GM19023 (cell line): ENCODE measurements around the gene MPP4.

Source experiments
- ATAC-seq: cut with Tn5 transposase; IDR thresholded peaks from one replicate; pipeline ENCODE4 v1.9.1; 2021; ENCODE audit warnings: mild to moderate bottlenecking, moderate library complexity; ENCODE audit not compliant: unreplicated experiment

The MPP4 gene, protein sequence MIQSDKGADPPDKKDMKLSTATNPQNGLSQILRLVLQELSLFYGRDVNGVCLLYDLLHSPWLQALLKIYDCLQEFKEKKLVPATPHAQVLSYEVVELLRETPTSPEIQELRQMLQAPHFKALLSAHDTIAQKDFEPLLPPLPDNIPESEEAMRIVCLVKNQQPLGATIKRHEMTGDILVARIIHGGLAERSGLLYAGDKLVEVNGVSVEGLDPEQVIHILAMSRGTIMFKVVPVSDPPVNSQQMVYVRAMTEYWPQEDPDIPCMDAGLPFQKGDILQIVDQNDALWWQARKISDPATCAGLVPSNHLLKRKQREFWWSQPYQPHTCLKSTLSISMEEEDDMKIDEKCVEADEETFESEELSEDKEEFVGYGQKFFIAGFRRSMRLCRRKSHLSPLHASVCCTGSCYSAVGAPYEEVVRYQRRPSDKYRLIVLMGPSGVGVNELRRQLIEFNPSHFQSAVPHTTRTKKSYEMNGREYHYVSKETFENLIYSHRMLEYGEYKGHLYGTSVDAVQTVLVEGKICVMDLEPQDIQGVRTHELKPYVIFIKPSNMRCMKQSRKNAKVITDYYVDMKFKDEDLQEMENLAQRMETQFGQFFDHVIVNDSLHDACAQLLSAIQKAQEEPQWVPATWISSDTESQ

DNA sequence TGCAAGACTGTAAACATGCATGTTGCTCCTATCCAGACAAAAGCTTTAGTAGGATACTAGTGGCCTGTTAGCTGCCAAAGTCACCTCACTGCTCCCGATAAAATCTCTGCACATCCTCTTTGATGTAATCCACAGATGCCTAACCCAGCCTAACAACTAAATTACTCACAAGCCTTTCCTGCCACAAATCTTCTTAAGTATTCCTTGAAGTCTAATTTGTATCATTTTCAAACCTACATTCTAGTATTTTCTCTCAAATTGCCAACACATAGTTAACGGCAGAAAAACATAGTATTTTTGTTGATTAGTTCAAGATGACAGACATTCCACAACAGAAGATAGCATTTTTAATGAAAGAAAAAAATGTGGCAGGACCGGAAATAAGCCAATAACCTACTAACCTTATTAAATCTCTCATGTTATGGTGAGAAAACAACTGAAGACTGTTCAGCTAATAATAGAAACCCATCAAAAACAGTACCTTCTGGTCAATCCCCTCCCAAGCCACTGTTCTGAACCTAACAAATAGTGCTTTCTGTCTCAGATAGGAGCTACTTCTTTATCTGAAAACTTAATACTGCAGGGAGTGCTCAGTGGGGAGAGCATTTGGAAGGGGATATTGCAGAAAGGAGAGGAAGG is at the start of gene MPP4:
Gene MPP4 (minus strand): TSS at position 57 of the 639 bp plus-strand sequence. CDS start 4,690 bp downstream, outside the sequence.
- no peak for ATAC-seq

DNA sequence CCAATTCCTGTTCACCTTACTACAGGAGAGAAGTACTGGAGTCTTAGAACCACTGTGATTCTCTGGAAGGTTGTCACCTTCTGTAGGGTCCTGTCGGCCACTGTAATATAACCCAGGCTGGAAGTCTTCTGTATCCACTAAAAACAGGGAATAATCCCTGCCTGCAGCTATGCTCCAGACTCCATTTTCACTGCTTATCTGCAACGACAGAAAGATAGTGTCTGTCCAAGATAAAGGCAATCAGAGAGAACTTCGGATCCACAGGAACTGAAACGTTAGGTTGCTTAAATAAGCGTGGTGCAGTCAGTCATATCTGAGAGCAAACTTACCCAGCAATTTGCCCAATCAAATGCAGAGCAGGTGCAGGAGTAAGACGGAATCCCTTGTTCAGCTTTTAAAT is 48.1 kb upstream of the MPP4 start:
- ATAC-seq, result no peak

DNA sequence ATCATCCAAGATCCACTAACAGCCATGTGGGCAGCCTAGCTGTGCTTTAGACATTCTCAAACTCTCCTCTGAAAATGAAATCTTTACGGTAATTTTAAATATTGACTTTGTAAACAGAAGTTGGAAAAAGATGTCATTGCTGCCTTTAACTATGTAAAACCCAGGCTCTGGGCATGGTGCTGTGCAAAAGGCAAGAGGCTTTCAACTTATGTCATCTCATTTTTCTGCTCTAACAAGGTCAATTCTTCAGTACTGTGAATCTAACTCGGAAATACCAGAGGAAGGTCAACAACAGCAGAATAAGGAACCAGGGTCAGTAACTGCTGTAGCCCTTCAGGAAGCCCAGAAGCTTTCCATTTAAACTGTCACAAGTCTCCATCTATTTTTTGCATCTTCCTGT is 37.0 kb upstream of the MPP4 start:
- ATAC-seq, result no peak

DNA sequence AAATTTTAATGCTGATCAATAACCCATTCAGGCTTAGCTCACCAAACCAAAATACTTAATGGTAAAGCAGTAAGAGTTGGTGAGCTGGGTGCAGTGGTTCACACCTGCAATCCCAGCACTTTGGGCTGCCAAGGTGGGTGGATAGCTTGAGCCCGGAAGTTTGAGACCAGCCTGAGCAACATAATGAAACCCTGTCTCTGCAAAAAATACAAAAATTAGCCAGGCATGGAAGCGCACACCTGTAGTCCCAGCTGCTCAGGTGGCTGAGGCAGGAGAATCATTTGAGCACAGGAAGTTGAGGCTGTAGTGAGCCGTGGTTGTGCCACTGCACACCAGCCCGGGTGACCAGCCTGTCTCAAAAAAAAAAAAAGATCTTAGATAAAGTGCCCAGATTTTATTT is 35.7 kb upstream of the MPP4 start:
- ATAC-seq, result no peak

DNA sequence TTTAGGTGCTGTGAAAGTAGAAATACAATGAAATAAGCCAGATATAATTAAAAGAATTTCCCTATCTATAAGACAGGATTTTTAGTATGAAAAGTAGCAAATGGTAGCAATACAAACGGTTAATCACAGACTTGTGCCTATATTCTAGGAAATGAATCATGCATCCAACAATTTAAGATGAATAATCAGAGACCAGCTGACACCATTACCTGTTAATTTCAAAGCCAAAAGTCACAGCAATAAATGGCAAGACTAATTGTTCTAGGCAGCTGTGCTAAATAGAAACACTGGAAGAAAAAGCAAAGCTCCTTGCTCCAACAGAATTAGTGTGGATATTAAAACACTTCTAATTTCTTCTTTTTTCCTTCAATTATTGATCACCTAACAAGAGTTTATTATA is 35.1 kb upstream of the MPP4 start:
- no peak for ATAC-seq

DNA sequence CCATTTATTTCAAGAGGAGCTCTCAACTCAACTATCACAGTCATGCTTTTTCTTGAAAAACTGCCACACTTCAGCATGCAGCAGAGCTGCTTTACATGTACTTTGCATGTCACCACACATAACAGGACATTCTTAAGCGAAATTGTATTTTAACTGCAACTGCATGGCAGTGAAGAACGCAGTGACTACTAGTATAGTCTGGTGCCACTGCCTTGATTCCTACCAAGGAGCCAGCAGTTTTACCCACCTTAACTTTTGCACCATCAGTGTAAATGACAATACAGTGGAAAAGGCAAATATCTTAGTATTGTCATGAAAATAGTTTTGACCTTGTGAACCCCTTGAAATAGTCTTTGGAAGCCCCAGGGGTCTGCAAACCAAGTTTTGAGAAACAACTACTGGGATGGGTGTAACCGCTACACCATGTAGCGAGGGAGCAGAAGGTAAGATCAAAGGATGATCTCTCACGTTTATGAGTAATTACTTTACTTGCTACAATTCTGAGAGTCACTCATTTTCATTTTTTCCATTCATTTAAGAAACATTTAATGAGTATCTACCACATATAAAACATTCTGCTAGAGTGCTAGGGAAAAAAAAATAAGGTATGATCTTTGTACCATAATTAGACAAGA is 32.3 kb upstream of the MPP4 start:
- no peak for ATAC-seq

DNA sequence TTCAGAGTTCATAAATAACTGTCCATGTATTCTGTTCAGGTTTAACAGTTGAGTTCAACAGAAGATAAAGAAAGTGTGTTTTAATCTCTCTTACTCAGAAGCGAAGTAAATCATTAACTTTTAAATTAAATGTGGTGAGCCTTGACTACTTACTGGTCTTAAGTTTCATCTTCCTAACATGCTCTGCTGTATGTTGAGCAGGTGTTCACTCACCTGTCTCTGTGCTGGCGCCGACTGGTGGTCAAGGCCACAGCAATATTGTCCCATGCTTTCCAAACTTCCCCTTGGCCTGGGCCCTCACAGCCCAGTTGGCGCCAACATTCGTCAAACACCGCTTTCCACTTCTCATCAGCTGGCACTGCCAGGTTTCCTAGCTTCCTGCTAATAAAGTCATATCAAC is 17.0 kb upstream of the MPP4 start:
- no peak for ATAC-seq

DNA sequence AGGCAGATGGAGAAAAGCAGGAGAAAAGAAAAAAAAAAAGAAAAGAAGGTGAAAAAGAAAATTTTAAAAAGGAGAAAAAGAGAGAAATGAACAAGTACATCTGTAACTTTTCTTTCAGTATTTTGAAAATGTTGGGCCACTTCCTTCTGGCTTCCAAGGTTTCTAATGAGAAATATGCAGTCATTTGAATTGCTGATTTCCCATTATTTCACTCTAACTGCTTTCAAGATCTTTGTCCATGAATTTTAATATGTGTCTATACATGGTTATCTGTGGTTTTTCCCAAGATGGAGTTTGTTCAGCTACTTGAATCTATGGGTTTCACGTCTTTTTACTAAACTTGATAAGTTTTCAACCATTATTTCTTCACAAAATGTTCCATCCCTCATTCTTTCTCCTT is 14.3 kb upstream of the MPP4 start:
- no peak for ATAC-seq

DNA sequence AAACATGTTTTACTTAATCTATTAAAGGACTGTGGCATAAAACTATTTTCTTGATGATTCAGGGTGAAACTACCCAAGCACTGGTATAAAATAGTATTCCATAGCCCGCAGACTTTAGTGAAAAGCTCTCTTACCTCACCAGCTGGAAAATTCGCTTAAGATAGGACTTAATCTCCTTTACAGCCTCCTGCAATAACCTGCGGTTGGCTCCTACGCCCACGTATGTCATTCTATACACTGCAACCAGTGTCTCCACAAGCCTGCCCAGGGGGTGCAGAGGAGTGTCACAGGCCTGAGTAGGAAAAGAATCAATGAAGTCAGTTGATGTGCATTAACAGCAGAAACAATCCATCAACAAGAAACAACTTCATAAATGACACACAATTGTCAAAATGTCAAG is 11.3 kb upstream of the MPP4 start:
- ATAC-seq, result no peak

DNA sequence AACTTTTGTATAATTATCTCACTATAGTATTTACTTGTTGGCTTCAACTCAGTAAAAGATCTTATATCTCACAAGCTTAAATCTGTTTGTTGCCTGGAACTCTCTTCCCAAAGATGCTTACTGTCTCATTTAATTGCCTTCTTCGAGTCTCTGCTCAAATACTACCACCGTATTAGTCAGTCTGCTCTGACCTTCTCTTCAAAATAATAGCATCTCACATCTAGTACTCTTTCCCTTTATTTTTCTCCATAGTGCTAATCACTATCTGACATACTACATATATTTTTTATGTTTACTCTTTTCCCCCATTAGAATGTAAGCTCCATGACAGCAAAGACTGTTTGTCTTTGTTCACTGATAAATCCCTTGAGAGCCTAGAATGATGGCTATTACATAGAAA is 10.6 kb upstream of the MPP4 start:
- no peak for ATAC-seq

DNA sequence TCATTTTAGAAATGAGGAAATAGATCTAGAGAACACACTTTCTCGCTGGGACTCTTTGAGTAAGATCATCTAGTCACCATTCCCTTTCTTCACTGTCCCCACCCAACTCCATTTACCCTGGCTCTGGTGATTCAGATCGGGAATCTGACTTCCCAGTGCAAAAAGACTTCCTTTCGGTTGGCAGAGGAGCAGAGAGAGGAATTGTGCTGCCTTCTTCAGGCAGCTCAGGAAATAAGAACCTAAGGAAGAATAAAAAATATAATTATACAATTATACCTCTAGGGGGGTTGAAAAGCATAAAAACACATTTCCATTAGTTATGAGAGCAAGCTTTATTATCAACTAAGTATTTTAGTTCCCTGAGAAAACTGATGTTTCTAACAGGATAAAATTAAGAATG is 9.3 kb upstream of the MPP4 start:
- no peak for ATAC-seq

DNA sequence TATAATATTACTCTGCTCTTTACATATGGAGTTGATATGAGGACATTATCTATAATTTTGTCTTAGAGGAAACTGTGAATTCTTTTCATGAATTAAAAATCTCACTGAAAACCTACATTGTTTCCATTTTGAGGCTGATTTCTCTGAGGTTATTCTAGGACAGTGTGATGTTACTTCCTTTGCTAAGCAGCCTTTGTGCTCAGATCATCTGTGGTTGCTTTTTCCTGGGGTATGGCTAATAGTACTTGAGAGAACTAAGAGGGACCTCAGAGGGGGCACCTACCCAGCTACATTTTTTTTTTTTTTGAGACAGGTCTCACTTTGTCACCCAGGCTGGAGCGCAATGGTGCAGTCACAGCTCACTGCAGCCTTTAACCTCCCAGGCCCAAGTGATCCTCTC is 8.7 kb upstream of the MPP4 start:
- ATAC-seq, result no peak

DNA sequence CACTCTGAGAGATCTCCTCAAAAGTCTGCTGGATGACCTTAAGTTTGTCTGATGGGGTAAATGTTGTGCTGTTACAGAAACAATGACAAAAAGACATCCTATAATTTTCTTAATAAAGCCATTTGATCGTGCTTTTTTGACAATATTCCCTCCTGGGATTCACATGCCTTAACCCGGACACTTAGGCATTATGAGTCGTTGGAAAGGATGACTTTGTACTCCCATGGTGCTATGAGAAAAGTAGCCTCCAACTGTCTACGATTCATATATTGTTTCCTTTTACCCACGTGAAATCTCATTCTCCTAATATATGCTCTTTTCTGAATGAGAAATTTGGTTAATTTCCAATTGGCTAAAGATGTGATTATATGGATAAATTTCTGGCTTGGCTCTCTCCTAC is 6.1 kb upstream of the MPP4 start:
- ATAC-seq, result no peak

DNA sequence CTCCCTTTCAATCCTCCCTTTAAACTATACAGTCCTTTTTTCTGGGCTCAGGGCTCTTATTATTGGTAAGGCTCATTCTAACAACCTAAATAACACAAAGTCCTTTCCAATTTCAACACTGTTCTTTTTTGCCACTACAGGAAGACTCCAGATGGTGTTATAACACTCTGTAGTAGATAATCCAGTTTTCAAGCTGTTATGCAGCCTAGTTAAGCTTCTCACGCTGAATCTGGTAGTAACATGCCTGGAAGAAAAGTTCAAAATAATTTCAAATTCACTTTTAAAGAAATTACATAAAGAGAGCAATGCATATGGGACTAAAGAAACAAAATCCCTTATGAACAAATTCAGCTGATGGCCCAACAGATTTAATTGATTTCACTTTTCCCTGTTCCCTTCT is 3.2 kb upstream of the MPP4 start:
- no peak for ATAC-seq

DNA sequence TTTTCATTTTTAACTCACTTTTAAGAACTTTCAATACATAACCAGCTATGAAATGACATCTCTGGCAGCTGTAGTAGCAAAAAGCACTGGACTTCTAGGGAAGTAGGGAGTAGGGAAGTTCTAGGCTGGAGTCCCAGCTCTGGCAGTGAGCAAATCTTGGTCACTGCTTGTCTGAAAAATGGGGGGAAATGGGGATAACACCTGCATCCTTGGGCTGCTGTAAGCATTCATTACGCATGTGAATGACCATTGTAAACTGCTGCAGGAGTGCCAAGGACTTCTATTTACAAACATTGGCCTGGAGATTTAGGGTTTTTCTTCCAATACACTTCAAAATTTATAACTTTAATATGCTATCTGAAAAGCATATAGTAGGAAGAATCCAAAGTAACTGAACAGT is 972 bp upstream of the MPP4 start:
- no peak for ATAC-seq

DNA sequence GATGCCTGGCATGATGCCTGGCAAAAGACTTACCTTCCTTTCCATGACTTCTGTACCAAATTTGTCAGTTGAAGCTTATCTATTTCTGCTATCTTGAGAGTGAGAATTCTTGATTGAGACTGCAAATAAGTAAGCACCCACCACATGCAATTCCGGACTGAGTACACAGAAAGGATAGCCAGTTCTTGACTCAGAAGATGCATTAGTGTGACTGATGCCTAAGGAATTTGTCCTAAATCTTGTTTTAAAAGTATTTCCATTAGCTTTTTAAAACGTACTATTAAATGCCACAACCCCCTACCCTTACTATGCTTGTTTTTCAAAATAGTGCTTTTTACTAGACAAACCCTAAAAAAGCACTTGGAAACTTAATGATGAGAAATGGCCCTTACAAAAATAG is 545 bp downstream of the MPP4 start:
- ATAC-seq, result no peak

DNA sequence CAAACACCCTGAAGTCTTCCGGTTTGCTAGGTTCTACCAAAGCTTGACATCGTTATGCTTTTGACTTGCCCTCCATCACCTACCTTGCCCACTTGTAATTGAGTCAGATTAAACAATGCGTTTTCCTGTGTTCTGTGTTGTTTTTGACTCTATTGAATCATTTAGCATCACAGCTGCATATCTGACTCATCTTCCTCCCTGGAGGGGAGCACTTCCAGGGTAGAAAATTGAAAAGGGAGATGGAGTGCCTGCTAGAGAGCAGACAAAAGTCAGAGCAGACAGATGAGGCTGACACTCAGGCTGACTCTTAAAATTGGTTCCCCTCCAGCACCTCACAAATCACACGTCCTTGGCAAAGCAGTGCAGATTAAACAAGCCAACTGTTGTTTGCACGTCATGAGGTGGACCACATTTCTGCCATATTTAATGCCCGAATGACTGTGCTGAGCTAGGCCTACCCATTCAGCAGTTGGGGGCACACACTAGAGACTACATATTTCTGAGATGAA is 2.2 kb downstream of the MPP4 start:
- ATAC-seq, result no peak

DNA sequence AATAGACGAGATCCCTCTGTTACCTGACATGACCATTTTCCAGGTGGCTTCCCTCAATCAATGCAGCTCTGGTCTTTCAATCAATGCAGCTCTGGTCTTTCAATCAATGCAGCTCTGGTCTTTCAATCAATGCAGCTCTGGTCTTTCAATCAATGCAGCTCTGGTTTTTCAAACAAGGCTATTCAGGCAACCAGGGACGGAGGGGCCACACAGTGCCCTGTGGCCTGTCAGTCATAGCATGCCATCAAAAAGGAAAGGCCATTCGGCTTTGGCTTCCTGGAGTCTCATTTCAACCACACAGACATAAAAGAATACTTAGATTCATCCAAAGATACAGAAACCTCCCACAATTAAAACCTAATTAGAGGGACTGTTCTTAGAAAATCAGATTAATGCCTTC is 13.3 kb downstream of the MPP4 start:
- no peak for ATAC-seq

DNA sequence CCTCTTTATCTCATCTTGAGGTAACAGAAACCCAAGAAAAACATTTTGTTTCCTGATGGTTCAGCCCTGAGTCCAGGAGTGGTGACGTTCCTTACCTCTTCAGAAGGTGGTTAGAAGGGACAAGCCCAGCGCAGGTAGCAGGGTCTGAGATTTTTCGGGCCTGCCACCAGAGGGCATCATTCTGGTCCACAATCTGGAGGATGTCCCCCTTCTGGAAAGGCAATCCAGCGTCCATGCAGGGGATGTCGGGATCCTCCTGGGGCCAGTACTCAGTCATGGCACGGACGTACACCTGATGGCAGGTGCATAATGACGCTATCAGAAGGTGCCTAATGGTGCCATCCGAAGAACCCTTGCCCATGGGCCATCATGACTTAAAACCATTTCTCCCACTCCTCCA is 17.7 kb downstream of the MPP4 start:
- no peak for ATAC-seq

DNA sequence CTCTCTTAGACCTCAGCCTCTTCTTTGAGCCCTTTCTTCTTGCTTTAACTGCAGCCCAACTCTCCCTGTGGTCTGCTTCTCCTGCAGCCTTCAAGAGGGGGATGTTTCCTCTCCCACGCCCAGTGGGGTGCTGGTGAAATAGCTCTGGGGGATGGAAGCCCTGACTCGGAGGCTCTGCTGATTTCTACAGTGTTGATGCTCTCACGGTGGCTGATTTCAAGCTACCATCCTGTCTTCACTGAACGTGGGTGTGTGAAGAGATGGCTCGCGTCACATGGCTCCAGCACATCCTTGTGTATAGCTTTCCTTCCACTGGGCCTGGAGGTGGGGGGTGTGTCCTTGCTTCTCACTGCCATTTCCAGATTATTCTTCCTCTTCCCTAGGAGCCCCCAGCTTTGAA is 20.0 kb downstream of the MPP4 start:
- ATAC-seq, result no peak

DNA sequence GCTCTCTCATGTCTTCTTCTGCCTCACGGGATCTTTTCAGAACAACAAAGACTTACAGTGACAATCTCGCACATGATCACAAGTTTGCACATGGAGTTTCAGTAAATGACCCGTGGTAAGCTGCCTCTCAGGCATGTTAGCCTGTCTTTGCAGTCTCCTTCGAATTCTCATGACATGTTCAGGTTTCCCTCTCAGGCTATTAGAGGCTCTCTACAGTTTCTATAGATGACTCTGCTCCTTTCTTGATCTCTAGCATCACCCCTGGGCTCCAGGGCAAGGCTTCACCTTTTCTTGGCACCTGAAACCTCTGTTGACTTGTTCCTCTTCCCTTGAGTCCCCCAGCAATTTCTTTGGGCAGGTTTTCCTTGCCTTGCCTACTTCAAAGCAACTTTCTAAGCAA is 23.0 kb downstream of the MPP4 start:
- ATAC-seq, result no peak

DNA sequence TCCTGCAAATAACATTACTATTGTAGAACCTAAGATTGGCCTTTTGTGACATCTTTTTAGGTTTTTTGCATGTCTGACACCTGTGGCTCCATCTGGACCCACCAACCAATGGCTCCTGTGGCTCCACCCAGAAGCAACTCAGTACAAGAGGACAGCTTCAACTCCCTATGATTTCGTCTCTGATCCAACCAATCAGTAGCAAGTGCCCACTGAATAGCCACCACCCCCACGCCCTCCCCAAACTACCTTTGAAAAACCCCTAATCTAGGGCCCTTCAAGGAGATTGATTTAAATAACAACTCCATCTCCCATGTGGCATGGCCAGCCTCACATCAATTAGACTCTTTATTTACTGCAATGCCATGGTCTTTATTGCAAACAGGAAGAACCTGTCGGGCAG is 23.6 kb downstream of the MPP4 start:
- ATAC-seq, result no peak
